OCI-LY7 (cell line): ENCODE data around the gene COL13A1.

Experiments used
- EZH2phosphoT487 ChIP-seq: fragments of 200-600 bp; sonication (generic); IDR thresholded peaks from 2 replicates; pipeline ENCODE4 v1.6.1; 2018; ENCODE audit warnings: low read depth, borderline replicate concordance, mild to moderate bottlenecking, mixed run types, antibody characterized with exemption, low read length, moderate library complexity, mixed read lengths
- TF ChIP-seq, protein P1 (sequence below): fragments of 200-600 bp; sonication (generic); conservative IDR thresholded peaks from 2 replicates; pipeline ENCODE4 v1.5.1; 2014; ENCODE audit warnings: mild to moderate bottlenecking, antibody characterized with exemption, low read length, moderate library complexity, mixed read lengths

GRCh38 chr10:69890065-69890847 is 88.5 kb downstream of the COL13A1 start:
- TF ChIP-seq, protein P1, sequence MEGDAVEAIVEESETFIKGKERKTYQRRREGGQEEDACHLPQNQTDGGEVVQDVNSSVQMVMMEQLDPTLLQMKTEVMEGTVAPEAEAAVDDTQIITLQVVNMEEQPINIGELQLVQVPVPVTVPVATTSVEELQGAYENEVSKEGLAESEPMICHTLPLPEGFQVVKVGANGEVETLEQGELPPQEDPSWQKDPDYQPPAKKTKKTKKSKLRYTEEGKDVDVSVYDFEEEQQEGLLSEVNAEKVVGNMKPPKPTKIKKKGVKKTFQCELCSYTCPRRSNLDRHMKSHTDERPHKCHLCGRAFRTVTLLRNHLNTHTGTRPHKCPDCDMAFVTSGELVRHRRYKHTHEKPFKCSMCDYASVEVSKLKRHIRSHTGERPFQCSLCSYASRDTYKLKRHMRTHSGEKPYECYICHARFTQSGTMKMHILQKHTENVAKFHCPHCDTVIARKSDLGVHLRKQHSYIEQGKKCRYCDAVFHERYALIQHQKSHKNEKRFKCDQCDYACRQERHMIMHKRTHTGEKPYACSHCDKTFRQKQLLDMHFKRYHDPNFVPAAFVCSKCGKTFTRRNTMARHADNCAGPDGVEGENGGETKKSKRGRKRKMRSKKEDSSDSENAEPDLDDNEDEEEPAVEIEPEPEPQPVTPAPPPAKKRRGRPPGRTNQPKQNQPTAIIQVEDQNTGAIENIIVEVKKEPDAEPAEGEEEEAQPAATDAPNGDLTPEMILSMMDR: no peak
- TF ChIP-seq EZH2phosphoT487: no peak
